Ecto neural progenitor cell (in vitro differentiated cells): ENCODE data around the gene TYW1B.
"Not testable (repeated sequence)": the region's sequence is repeated elsewhere in the genome, so short reads cannot be mapped to it uniquely, and the experiment has no call there.

Experiments
- DNase-seq: peaks from one replicate; pipeline ENCODE4 v3.0.0-alpha.2; 2018; ENCODE audit warnings: low spot score

The TYW1B gene

DNA sequence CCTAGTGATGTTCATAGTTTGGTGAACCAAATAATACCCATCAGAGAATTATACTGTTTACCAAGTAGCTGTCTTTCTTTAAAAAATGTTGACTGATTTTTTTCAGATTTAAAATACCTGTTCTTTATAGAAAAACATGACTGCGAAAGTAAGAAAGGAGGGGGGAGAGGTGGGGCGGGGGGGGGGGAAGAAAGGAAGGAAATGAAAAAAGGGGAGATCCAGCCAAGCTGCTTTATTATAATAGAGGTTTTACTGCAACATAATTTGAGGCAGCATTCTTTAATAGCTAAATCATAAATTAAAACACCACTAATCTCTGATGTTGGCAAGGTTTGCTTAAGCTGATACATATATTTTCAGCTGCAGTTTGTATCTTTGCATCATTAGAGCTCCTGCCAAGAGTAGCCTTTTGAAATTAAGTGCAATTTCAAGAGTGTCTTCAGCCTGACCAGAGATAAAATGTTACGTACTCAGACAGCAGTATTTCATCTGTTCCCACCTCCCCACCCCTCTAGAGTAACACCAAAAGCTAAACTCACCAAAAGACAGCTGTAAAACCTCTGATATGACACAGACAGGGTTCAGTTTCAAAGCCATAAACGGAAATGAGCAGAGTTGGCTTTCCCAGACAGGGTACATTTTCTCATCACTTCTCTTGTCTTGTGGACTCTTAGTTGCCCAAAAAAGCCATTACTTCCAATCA, 202.1 kb downstream of the TYW1B start:
- not testable (repeated sequence) for DNase-seq

DNA sequence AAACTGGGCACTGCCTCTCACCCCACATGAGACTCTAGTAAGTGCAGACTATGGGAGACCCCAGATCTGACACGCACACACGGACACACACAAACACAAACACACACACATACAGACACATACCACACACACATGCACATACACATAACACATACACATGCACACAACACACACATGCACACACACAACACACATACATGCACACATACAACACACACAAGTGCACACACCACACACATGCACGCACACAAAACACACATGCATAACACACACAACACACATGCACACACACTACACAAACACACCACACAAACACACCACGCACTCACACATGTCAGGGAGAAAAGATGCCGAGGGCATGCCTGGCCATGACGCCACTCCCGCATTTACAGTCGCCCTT, 205.5 kb downstream of the TYW1B start:
- DNase-seq: no peak

- not testable (repeated sequence) for DNase-seq
Measured at GRCh38 chr7:72621761-72622187, 206.2 kb downstream of the TYW1B start.

DNA sequence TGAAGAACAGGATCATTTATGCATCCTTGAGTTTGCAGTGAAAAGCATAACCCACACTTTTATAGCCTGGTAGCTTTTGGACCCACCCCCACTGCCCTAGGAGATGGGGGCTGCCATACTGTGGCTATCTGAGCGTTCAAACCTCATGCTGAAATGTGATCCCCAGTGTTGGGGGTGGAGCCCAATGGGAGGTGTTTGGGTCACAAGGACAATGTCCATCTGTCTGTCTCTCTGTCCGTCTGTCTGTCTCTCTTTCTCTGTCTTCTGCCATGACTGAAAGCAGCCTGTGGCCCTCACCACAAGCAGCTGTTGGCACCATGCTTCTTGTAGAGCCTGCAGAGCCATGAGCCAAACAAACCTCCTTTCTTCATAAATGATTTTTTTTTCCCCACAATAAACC, 207.1 kb downstream of the TYW1B start:
- DNase-seq: not testable (repeated sequence)

DNA sequence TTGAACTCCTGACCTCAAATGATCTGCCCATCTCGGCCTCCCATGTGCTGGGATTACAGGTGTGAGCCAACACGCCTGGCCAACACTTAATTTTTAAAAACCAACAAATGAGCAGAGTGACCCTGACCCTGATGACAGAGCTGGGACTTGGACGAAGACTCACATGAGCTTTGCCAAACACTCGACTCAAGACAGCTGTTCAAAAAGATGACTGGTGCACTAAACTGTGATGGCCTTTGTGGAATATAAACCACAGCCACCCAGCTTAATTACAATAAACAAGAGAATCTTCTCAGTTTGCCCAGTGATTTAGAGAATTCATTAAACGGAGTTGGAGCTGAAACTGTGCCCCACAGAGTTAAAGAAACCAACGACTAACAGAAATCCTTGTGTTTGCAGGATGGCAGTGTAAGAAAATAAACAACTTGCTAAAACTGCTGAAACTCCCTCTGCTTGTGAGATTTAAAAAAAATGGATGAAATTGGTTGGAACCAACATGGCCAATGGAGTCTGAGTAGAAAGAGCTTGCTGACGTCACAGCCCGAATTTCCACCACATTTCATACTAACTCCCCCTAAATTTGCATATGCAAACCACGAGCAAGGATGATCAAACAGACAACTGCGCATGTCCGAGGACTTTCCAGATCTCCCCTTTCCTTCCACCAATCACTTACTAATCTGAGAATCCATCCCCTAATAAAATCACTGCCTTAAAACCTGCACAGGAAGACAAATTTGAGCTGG, 209.4 kb downstream of the TYW1B start:
- not testable (repeated sequence) for DNase-seq

GRCh38 chr7:72609761-72610160, 218.2 kb downstream of the TYW1B start:
- not testable (repeated sequence) for DNase-seq

DNA sequence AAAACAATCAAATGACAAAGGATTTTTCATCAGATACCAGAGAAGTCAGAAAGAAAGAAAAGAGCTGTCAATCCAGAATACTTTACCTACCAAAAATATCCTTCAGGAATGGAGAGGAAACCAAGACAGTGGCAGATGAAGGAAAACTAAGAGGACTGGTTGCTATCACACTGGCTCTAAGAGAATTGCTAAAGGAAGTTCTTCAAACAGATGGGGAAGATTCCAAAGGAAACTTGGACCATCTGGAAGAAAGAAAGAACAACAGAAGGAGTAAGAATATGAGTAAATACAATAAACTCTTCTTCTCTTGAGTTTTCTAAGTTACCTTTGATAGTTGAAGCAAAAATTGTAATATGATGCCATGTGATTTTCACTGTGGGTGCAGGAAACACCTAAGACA, 220.0 kb downstream of the TYW1B start:
- not testable (repeated sequence) for DNase-seq

DNA sequence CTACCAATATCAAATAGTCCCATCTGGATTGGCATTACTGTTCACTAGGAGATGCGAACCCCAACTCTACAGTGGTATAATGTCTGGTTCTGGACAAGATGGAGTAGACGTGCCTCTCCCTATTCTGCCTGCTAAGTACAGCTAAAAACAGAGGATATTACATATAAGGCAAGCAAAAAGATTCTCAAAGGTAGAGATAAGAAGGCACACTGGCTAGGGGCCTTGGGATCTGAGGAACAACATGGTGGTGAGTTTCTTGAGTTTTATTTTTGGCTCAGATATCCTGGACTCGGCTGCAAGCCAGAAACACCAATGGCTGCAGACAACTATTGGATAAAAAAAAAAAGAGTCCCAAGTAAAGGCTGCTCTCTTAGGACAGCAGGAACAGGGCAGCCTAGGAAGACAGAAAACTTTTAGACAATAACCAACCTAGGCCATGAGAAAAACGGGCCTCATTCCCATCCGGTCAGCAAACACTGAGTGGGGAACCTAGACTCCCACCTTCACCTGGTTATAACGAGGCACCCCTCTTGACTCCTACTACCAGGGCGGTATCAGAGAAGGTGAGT, 222.1 kb downstream of the TYW1B start:
- DNase-seq: not testable (repeated sequence)

- DNase-seq: not testable (repeated sequence)
Measured at GRCh38 chr7:72604771-72605611, 223.0 kb downstream of the TYW1B start.

DNA sequence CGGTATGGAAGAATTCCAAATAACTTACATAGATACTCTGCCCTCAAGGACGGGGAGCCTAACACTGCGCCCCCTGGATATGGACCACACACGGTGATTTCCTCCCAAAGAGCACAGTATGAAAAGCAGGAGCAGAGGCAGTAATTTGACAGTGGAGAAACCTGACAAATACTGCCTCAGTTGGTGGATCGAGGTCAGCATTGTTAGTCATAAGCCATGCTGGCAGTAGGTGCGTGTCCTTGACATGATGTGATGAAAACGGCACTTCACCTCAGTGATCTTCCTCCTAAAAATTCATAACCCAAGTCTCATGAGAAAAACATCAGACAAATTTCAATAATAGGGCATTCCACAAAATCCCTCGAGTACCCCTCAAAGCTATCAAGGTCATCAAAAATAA, 224.5 kb downstream of the TYW1B start:
- not testable (repeated sequence) for DNase-seq

- DNase-seq: no peak
Measured at GRCh38 chr7:72603073-72603472, 224.9 kb downstream of the TYW1B start.

DNA sequence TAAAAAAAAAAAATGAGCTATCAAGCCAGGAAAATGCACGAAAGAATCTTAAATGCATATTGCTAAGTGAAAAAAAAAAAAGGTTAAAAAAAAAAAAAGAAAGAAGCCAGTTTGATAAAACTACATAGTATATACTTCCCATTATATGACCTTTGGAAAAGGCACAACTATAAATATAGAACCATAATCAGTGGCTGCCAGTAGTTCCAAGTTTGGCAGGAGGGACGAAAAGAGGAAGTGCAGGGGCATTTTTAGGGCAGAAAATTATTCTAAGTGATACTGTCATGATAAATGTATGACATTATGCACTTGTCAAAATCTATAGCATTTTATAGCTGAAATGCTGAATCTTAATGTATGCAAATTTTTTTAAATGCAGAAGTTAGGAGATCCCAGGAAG, 226.3 kb downstream of the TYW1B start:
- DNase-seq: not testable (repeated sequence)

DNA sequence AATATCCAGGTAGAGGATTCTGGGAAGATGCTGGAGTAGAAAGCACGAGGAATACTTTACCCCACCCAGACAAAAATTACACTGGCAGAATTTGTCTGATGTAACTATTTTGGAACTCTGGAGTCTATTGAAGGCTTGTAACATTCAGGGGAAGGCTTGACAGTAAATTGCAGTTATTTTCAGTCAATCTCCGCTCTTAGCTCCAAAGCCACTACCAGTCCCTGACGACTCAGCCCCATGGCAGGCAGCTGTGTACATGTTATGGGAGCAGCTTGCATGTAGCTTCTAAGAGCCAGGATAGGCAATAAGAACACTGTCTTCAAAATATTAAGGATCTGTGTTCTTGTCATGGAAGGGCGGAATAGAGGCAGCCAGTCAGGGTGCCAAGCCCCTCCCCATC, 238.0 kb downstream of the TYW1B start:
- DNase-seq: not testable (repeated sequence)

DNA sequence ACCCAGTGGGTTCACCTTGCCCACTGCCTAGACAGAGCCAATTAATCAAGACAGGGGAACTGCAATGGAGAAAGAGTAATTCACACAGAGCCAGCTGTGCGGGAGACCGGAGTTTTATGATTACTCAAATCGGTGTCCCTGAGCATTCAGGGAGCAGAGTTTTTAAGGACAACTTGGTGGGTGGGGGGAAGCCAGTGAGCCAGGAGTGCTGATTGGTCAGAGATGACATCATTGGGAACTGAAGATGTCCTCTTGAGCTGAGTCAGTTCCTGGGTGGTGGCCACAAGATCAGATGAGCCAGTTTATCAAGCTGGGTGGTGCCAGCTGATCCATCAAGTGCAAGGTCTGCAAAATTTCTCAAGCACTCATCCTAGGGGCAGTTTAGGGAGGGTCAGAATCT, 240.7 kb downstream of the TYW1B start:
- DNase-seq: not testable (repeated sequence)

DNA sequence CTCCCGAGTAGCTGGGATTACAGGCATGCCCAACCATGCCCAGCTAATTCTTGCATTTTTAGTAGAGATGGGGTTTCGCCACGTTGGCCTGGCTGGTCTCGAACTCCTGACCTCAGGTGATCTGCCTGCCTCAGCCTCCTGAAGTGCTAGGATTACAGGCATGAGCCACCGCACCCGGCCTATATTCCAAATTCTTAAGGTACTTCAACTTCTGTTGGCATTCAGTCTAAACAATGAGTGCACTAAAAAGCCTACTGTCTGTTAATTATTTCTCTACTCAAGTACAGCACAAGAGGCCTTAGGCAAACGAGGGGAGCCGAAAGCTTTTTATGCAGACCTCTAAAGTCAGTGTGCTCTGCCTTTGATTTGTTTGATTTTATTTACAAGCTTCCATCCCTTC, 243.4 kb downstream of the TYW1B start:
- not testable (repeated sequence) for DNase-seq

DNA sequence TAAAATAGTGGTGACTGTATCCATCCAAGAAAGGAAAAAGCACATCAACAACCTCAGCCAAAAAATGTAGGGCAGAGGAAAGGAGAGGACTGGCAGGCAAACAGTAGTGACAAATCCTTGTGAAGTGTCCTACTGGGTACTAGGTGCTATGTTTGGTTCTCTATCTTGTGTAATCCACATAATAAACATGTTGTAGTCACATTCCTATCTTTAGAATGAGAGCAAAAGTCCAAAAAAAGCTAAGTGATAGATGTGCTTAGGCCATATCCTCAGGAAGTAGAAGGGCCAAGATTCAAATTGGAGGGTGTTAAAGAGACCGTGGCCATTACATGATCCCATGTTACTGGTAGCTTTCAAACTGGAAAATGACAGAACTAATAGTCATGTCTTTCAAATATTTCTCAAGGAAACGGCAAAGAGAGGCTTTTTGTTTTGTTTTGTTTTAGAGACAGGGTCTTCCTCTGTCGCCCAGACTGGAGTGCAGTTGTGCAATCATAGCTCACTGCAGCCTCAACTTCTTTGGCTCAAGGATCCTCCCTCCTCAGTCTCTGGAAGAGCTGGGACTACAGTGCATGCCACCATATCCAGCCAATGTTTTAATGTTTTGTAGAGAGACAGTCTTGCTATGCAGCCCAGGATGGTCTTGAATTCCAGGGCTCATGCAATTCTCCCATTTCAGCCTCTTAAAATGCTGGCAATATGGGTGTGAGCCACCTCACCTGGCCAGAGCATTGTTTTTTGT, 244.2 kb downstream of the TYW1B start:
- not testable (repeated sequence) for DNase-seq

GRCh38 chr7:72580142-72580770, 247.7 kb downstream of the TYW1B start:
- not testable (repeated sequence) for DNase-seq

GRCh38 chr7:72577107-72577506, 250.9 kb downstream of the TYW1B start:
- no peak for DNase-seq

DNA sequence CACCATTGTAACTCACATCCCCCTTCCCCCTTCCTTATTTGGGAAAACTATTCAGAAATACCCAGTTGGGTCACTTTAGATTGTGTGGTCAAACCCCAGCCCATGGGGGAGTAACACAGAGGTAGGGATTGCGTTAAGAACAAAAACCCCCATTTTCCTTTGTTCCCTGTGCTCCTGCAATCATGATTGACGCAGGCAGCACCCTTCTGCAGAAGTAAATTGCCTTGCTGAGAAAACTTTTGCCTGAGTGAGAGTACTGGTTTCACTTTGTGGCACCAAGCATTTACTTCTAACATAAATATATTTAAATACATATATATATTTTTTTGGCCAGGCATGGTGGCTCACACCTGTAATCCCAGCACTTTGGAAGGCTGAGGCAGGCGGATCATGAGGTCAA, 266.0 kb downstream of the TYW1B start:
- DNase-seq: not testable (repeated sequence)

- not testable (repeated sequence) for DNase-seq
Measured at GRCh38 chr7:72559546-72559945, 268.5 kb downstream of the TYW1B start.

- DNase-seq: not testable (repeated sequence)
Measured at GRCh38 chr7:72556733-72557132, 271.3 kb downstream of the TYW1B start.
